HG02623 (cell line): ENCODE results near the gene COX7A2.

Experiments
- ATAC-seq: cut with Tn5 transposase; IDR thresholded peaks from one replicate; pipeline ENCODE4 v1.9.1; 2021; ENCODE audit warnings: moderate library complexity; ENCODE audit not compliant: unreplicated experiment

COX7A2 gene

DNA sequence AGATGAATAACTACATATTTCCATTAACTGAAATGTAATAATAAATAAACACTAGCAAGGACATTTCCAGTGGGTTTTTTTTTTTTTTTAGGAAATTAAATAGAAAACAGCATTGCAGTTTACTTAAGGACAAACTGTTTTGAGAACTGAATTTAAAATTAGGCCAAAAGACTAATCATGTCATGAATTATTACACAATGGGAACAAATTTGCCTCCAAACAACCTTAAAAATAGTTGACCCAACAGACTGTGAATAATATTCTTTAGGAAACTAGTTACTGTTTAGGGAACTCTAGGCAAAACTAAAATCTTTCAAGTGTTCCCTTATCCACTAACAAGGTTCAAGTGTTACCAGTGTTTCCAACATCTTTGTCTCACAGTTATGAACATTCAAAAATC is 21.3 kb downstream of the COX7A2 start:
- ATAC-seq = no peak

DNA sequence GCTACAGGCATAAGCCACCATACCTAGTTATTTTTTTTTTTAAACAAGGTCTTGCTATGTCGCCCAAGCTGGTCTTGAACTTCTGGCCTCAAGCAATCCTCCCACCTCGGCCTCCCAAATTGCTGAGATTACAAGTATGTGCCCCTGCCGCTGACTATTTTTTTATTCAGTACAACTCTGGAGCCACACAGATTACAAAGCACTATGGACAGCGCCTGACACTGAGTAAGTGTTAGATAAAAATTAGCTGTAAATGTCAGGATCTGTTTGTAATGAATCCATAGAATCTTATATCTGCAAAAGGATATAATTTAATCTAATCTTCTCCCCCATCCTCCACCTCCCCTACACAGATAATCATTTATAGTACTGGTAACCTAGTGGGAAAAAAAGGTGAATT is 22.5 kb downstream of the COX7A2 start:
- ATAC-seq = no peak

DNA sequence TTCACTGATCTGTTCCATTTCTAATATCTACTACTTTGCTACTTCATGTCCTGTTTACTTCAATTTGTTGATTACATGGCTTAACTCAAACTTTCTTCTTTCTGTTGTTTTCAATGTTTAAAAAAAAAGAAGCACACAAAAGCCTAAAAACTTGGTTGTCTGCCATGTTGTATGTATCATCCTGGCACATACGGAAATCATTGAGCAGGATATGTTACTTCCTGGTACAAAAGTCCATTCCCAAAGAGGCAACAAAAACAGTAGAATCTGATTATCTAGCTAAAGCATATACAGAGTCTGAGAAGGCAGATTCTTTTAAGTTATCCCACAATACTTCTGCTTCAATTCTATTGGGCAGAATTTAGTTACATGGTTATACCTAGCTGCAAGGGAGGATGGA is 23.2 kb downstream of the COX7A2 start:
- no peak for ATAC-seq

DNA sequence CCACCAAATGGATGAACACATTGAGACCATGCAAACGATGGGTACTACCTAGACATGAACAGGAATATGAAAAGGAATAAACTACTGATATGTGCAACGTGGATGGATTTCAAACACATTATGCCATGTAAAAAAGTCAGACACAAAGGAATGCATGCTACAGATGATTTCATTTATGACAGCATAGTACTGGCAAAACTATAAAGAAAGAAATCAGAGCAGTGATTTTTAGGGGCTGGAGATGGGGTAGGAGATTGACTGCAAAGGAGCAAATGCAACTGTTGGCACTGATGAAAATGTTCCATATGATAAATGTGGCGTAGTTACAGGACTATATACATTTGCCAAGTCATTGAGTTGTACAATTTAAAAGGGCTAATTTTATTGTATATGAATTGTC is 24.3 kb downstream of the COX7A2 start:
- ATAC-seq = no peak

DNA sequence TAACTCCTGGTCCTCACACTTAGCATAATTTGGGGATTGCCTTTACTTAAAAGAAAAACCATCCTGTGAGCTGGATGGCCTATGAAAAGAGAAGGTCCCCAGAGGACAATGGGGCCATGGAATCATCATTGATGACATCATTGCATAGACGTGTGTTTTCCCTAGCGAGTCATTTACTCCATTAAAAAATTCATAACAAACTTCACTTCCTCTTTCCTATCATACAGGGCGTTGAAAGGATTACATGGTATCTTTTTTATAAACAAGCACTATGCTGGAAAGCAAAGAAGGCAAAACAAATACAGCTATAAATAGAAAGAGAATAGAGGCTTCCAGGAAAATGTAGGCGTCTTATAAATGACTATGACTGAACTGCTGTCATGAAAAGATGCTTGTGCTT is 26.4 kb downstream of the COX7A2 start:
- no peak for ATAC-seq

DNA sequence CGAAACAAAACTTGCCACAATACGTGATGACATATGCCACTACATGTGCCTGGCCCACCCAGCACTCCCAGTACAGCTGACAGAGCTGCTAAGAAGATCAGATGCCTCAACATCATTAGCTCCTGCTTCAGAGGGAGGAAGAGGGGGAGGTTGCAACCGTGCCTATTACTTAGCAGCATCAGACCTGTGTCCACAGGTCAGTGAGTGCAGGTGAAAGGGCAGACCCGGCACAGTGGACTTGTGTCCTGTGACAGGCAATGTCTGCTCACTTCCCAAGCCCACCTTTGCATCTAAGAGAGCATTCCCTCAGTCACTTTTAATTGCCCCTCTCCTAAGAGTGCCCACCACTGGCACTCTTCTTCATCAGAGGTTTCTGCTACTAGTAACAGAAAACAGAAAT is 28.3 kb downstream of the COX7A2 start:
- ATAC-seq = no peak

DNA sequence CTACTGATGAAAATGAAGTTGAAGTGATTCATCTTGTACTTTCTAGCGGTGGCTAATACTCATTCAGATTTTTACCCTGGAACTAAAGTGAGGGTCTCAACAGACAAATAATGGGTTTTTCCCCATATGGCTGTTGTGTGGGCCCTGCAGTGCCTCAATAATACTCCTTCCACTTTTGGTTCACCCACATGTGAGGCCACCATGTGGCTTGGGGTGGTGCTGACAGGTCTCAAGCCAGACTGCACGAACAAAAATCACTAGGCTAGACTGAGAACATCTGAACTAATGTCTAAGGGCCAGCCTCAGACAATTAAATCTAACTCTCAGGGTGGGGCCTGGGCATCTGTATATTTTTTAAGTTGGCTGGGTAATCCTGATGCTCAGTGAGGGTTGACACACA is 29.9 kb downstream of the COX7A2 start:
- no peak for ATAC-seq

DNA sequence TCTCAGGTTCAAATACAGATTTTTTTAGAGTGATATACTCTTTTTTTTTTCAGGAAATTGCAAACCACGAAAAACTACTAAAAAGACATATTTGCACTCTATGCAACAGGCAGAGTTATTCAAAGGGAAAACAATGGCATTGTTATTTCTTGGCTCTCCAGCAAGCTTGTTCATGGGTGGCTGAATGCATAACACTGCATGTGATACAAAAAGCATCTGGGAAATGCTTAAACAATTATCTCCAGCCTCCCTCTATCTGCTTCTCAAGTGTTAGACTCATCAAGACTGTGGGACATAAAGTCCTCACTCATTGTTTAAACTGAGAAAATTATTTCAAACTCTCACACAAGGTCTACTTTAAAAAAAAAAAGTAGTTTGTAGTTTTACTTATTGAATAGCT is 30.5 kb downstream of the COX7A2 start:
- no peak for ATAC-seq

DNA sequence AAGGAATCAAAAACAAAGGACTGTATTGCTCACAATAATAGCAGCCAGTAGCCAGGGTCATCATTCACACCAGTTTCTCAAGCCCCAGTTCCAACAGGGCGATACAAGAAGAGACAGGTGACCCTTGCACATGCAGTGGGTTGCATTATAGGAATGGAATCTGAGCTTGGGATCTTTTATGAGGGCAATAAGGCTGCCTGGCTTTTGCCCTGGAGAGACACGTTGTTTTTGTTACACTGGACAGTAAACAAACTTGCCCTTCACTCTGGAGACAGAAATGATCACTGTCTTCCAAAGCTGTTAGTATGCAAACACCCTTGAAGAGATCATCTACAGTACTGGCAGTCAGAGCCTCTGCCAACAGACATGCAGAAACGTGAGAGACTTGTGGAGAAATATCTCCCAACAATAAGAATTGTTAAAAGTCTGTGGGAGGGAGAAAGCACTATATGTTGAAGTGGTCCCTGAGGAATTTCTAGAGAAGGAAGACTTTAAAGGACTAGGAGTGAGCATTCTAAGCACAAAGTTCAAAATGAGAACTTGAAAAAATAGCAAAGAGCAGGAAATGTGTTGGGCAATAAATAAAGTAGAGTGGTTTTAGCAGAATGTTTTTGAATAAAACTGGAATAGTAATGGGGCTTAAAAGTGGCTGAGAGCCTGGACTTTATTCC is 31.5 kb downstream of the COX7A2 start:
- ATAC-seq = no peak

DNA sequence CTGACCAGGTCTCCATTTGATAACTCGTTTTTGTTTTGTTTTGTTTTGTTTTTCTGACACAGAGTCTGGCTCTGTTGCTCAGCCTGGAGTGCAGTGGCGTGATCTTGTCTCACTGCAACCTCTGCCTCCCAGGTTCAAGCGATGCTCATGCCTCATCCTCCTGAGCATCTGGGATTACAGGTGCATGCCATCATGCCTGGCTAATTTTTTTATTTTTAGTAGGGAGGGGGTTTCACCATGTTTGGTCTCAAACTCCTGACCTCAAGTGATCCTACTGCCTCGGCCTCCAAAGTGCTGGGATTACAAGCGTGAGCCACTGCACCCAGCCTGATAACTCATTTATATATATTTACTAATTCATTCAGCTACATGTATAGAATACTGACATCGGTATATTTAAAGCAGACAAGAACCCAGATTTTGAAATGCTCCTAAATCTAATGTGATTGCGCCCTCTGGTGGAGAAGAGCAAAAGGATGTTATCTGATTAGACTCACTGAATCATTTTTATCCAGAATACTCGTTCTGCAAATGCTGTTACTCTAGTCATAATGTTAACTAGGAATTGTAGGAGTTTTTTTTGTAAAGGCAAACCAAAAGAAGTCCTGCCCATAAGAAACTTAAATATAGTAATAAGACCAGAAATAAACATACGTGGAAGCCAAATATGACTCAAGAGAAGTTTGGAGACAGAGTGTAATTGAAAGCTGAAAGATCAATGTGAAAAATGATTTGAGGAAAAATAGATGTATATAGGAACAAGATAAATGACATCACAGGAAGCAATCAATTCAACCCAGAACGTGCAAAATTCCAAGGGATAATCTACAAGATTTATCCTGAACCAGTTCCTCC is 32.5 kb downstream of the COX7A2 start:
- ATAC-seq = no peak

DNA sequence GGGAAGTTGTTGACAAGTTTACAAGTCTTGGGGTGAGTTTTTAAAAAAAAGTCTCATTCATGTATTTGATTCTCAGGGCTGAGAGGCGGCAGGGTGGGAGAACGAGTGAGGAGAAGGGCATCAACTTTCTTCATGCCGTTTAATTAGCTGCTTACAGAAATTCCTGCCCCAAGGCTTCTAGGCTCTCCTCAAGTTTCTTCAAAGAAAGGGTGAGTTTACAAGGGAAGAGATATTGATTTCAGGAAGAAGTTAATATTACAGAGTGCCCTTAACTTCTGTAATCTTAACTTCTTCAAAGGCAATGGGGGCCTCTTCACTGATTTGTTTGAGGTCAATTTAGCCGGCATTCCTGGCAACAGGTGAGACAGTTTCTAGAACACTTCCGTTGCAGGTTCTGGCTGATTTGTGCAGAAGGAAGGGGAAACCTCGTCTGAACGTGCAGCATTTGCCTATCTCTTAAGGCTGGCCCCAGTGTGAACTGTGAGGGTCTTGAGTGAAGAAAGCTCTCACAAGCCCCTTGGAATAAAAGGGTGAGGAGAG is 34.3 kb downstream of the COX7A2 start:
- no peak for ATAC-seq

DNA sequence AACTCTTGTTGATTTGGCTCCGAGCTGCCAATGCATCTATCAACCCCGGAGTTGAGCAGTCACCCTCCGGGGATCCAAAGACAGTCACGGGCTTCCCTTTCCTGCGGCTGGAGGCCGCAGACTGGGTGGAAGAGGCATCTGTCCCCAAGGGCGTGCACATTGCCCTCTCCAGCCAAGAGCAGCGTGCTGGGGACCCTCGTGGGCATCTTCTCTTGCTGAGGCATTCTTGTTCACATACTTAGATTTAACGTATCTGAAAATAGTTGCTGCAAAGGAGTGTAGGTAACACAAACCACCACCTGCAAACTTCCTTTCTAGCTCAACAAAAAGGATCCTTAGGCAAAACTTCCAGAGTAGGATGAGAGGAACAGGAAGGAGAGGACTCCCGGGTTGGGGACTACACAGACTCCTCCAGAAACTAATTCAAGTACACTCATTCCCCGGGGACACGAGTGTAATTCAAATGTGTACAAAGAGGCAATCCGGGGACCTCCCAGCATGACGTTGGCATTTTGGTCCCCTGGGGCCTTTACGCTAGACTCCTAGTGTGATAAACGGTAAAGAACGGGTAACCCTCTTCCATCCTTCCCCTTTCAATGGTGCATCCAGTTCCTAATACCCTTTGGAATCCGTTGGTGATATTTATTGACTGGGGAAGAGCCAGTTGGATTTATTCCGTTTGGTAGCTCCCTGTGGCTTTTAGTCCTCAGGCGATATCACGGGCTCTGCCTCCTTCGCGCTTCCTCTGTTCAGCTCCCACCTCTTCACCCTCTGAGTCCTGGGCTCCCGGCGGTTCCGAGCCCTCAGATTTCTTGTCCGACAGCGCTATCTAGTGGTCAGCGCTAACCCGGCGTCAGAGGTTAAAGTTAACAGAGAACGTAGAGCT is 35.1 kb downstream of the COX7A2 start:
- ATAC-seq = peak; percentile 78

DNA sequence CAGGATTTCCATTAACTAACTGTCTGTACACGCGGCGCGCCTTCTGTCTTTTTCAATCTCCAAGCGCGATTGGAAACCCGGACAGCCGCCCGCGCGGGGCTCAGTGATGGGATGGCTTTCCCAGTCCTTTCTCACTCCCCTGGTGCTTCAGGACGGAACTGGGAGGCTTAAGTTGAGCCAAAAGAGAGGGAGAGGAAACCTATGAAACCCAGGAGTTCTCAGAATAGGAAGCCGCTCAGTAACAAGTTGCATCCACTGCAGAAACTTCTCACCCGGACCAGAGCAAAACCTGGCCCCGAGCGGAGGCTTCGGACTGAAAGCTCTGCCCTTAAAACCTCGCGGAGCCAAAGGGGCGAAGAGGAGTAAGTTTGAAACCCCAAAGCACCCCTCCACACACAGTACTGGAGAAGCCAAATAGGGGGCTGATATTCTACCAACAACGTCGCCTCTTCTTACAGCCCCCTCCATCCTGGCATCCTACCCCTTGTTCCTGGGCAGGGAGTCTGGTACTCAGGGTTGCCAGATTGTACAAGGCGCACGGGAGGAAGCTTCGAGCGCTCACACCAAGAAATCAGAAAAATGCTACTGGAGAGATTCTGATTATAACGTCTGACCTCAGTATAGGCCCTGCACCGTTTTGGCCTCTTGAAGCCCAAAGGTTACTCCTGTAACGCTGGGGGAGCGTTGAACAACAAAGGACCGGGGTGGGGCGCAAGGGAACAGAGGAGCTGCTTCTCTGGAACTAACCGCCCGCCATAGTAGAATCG is 36.8 kb downstream of the COX7A2 start:
- ATAC-seq = no peak

DNA sequence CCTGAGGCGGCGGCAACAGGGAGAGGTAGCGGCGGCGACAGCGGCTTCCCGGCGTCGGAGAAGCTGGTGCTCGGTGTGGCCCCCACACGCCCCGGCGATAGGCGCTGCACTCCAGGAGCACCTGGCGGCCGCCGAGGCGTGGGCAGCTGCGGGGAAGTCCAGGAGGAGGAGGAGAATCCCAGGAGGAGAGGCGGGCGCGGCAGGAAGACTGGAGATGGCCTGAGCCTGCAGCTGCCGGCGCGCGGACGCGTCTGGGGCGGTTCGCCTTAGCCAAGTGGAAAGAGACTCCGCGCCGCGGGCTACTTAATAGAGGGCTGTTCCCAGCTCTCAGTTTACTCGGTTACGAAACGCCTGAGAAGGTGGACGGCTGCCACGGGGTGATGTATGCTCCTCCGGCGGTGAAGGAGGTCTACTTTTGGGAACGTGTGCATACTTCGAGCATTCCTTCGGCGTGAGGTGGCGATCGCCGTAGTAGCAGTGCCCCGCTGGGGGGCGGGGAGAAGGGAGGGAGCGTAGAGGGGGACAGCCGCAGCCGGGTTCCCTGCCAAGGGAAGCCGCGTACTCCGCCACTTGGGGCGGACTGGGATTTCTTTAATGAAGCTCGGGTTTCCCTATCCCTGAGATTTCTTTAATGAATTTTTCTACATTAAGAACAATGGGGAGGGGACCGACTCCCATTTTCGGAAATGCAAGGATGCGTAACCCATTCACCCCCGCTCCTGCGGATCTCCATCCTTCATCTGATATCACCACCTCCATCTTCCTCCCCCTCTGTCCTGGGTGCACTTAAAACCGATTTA is 37.6 kb downstream of the COX7A2 start, which contains the start of gene COL12A1:
TSS of gene COL12A1 (minus strand) at position 278 of the 800 bp plus-strand sequence. CDS start 3,261 bp downstream, outside the sequence.
- ATAC-seq = no peak

DNA sequence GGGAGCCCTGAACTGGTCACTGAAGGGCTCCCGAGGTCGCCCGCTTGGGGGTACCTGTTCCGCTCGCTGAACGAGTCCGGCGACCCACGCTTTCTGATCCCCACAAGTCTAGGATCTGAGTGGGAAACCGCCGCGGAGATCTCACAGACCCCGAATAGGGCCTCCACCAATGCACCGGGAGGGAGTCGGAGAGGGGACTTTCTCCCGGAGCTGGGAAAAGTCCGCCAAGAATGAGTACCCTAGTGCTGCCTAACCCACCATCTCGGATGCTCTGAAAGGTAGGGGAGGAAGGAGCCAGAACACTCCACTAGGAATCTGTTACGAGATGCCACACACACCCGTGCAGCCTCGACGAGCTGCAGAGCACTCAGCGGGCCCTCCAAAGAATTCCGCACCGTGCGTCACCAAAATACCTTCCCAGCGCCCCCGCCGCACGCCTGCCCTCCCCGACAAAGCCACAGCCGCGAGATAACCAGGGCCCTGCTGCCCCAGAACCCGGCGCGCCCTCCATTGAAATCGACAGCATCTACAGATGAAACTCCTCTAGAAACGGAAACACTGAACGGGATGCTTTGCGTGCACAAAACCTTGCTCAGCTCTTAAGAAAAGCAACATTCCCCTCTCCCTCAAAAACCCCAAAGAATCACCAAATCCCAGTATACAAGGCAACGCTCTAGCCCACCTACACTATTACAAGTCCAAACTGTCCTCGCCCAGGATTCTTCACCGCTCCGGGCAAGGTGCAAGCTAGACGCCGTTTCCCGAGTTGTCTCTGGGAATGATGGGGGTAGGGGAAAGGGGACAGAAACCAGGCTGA is 38.4 kb downstream of the COX7A2 start:
- ATAC-seq = no peak

DNA sequence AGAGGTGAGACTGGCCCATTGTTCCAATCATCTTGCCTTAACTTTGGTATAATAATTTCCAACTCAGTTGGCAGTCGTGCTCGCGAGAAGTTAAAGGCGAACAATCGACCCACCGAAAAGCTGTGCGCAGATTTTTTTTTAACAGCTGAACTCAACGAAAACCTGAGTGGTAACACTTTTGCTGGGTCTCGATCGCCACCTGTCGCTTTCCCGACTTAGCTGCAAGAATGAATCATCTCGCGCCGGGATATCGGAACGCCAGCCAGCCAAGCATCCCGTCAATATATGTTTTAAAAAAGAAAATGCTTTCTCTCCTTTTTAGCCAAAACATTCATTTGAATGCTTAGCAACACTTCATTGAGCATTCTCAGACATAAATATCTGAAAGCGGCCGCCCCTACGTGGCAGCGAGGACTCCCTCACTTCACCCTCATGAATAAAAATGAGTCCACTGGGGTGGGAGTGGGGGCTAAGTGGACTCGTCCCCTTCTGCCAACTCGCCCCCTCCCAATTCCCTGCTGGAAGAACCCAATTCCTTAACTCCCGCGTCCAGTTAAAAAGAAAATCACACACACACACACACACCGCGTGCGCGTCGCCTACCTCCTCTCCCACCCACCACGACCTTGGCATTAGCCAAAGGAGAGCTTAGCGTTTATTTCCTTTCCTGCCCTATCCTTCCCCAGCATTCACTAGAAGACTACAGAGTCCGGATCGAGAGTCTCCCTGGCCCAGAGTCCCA is 39.2 kb downstream of the COX7A2 start:
- ATAC-seq = no peak

DNA sequence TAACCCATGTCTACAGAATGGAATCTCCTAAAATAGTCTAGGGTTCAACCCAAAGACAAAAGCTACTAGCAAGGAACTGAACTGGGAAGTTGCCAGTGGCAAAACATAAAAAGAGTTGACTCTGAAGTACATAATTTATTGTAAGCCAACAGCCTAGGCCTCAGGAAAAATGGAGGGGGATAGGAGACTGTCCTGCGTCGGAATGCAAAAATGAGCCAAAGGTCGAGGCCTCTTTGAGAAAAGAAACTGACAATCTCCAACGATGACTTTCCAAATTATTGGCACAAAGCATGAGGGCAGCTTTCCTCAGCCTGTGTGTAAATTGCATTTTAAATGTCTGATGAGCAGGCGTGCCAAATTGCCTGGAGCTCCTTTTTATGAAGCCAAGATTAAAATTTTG is 39.9 kb downstream of the COX7A2 start:
- ATAC-seq = no peak

DNA sequence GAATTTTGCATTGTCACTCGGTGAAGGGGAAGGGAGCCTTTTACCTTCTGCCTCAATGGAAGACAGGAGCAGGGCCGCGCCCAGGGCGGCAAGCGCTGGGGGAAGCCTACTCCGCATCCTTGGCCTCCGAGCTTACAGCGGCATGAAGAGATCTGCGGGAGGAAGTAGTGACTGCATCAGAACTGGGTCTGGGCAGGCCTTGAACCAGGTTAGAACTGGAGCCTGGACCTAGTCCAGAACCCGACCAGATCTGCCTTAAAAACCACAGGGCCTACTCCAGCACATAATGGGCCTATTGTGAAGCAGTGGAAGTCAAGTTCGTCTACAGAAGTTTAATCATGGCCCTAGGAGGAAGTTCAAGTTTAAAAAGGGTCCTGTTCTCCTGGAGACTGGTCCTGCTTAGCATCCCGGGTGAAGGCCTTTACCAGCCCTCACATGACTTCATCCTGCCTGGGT is 40.9 kb downstream of the COX7A2 start:
- no peak for ATAC-seq
